Astrocyte of the spinal cord (primary cell): ENCODE data around the gene LLGL2.

Experiments
- DNase-seq: peaks from one replicate; pipeline ENCODE4 v3.0.0; 2011; ENCODE audit warnings: low read depth, low spot score
- H3K4me3 ChIP-seq: 2 replicates; pipeline ENCODE4 v1.5.1; 2011; ENCODE audit warnings: low read depth, mild to moderate bottlenecking, low read length, moderate library complexity
- in situ Hi-C: cut with HindIII; loops from 2 replicates; pipeline ENCODE4 v1.10.0; 2017; ENCODE audit warnings: low sequenced_read_pairs
- TF ChIP-seq, protein P1 (sequence below): IDR thresholded peaks from 2 replicates; pipeline ENCODE4 v1.5.1; 2012; ENCODE audit warnings: low read depth, mild to moderate bottlenecking, low read length, inconsistent platforms

The LLGL2 gene

DNA sequence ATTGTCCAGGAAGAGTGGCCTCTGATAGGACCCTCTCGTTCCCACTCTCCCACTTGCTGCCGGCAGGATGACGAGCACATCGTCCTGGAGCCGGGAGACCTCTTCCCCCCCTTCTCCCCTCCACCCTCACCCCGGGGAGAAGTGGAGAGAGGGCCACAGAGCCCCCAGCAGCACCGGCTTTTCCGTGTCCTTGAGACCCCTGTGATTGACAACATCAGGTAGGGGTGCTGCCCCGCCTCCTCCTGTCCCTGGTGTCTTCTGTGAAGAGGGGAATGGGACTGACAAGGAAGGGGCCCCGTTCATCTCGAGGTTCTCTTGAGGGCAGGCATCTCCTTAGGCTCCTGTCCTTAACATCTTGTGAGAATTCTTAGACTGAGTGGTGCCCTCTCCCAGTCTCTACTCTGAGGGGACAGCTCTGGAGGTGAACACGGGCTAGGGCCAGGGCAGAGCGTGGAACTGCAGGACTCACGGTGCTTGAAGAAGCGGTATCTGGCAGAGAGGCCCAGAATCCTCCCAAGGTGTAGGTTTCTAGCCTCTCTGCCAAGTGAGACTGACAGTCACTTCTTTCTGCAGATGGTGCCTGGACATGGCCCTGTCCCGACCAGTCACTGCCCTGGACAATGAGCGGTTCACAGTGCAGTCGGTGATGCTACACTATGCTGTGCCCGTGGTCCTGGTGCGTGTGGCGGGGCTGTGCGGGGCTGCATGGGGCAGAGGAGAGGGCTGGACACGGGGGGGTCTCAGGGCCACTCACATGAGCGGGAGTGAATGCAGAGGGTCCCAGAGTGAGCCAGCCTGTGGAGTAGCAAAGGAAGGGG is 36.6 kb upstream of the LLGL2 start:
- no peak for DNase-seq
- in situ Hi-C loops: no loop called here
- TF ChIP-seq, protein P1, sequence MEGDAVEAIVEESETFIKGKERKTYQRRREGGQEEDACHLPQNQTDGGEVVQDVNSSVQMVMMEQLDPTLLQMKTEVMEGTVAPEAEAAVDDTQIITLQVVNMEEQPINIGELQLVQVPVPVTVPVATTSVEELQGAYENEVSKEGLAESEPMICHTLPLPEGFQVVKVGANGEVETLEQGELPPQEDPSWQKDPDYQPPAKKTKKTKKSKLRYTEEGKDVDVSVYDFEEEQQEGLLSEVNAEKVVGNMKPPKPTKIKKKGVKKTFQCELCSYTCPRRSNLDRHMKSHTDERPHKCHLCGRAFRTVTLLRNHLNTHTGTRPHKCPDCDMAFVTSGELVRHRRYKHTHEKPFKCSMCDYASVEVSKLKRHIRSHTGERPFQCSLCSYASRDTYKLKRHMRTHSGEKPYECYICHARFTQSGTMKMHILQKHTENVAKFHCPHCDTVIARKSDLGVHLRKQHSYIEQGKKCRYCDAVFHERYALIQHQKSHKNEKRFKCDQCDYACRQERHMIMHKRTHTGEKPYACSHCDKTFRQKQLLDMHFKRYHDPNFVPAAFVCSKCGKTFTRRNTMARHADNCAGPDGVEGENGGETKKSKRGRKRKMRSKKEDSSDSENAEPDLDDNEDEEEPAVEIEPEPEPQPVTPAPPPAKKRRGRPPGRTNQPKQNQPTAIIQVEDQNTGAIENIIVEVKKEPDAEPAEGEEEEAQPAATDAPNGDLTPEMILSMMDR: no peak
- H3K4me3 ChIP-seq: no peak overlapping the region

DNA sequence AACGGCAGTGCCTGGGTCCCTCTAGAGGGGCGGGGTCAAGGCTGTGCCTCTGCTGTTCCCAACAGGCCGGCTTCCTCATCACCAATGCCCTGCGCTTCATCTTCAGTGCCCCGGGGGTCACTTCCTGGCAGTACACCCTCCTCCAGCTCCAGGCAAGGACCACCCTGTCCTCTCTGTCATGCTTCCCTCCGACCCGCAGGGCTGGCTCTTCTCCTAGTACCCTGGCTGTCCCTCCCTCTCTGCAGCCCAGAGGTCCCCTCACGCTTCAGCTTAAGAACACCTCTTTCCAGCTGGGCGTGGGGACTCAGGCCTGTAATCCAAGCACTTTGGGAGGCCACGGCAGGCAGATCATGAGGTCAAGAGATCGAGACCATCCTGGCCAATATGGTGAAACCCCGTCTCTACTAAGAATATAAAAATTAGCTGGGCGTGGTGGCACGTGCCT is 36.0 kb upstream of the LLGL2 start:
- TF ChIP-seq, protein P1: no peak
- no peak overlapping the region for H3K4me3 ChIP-seq
- DNase-seq: no peak
- in situ Hi-C loops: no loop called here

DNA sequence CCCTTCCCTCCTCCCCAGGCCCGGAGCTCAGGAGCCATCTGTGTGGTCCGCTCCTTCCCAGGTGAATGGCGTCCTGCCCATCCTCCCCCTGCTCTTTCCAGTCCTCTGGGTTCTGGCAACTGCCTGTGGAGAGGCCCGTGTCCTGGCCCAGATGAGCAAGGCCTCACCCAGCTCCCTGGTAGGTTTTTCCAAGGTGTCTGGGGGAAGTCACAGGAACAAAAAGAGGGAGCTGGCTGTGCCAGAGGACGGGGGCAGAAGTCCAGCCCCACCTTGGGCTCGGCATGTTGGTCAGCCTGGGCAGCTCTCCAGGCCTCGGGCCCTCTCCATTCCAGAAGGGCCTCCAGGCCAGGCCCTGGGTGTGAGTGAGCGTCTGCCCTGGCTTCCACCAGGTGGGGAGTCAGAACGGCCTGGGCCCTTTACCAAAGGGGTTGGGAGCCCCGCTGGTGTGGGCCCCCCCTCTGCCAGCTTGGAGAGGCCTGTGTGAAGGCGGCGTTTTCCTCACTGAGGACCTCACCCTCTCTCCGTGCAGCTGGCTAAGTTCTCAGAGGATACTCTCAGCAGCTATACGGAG is 35.2 kb upstream of the LLGL2 start:
- in situ Hi-C loops: no loop called here
- DNase-seq: no peak
- no peak overlapping the region for H3K4me3 ChIP-seq
- TF ChIP-seq, protein P1: no peak

DNA sequence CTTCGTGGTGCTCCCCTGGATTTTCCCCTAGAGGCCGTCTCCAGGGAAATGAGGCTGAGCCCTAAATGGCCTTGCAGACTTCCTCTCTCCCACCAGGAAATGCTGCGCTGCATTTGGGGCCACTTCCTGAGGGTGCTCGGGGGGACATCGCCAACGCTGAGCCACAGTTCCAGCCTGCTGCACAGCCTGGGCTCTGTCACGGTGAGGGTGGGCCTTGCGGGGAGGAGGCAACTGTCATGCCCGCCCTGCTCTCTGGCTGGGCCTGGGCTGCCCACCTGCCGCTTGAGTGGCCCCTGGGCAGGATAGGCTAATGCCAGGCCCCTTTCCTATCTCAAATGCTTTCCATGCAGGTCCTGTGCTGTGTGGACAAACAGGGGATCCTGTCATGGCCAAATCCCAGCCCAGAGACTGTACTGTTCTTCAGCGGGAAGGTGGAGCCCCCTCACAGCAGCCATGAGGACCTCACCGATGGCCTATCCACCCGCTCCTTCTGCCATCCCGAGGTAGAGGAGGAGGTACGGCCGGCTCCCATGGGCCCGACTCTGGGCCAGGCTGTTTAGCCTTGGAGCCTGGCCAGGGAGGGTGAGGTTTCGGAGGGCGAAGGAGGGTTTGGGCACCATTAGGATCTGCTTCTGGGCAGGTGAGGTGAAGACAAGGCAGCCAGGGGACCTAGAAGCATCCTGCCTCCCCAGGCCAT is 34.4 kb upstream of the LLGL2 start:
- H3K4me3 ChIP-seq: no peak overlapping the region
- TF ChIP-seq, protein P1: no peak
- in situ Hi-C loops: no loop called here
- DNase-seq: no peak

- in situ Hi-C loops: no loop called here
- no peak for DNase-seq
- TF ChIP-seq, protein P1: no peak
- H3K4me3 ChIP-seq: no peak overlapping the region
Observed at GRCh38 chr17:75491680-75492079, 33.8 kb upstream of the LLGL2 start.

- H3K4me3 ChIP-seq: no peak overlapping the region
- DNase-seq: no peak
- TF ChIP-seq, protein P1: no peak
- in situ Hi-C loops: no loop called here
Observed at GRCh38 chr17:75492555-75493168, 32.8 kb upstream of the LLGL2 start.
